ENCODE results near the gene ZER1.
"Not testable (repeated sequence)": the region's sequence is repeated elsewhere in the genome, so short reads cannot be mapped to it uniquely, and the experiment has no call there.

The ZER1 gene

GRCh38 chr9:128786681-128787601 is 15.2 kb upstream of the ZER1 start, which contains the start of gene TBC1D13:
TSS of gene TBC1D13 (plus strand) at chr9:128787253. CDS start at chr9:128787354, 101 bp downstream.
- DNase-seq = peak; percentile 94

- no peak for DNase-seq
Measured at GRCh38 chr9:128785427-128785826, 13.7 kb upstream of the ZER1 start.

GRCh38 chr9:128782669-128783068 is 10.9 kb upstream of the ZER1 start:
- no peak for DNase-seq

GRCh38 chr9:128781187-128782070 is 9.7 kb upstream of the ZER1 start:
- DNase-seq = peak; percentile 62

GRCh38 chr9:128780093-128780492 is 8.4 kb upstream of the ZER1 start:
- DNase-seq = not testable (repeated sequence)

GRCh38 chr9:128774804-128775203 is 3.1 kb upstream of the ZER1 start:
- no peak for DNase-seq

GRCh38 chr9:128773049-128773448 is 1.3 kb upstream of the ZER1 start:
- no peak for DNase-seq

- DNase-seq = peak; percentile 46
Measured at GRCh38 chr9:128771094-128771721, 519 bp downstream of the ZER1 start.

GRCh38 chr9:128770286-128771030 is 1.3 kb downstream of the ZER1 start:
- no peak for DNase-seq

- DNase-seq = no peak
Measured at GRCh38 chr9:128768606-128769005, 3.1 kb downstream of the ZER1 start.

- no peak for DNase-seq
Measured at GRCh38 chr9:128765499-128765898, 6.2 kb downstream of the ZER1 start.

- no peak for DNase-seq
Measured at GRCh38 chr9:128764361-128764760, 7.4 kb downstream of the ZER1 start.

GRCh38 chr9:128762671-128763449 is 8.9 kb downstream of the ZER1 start:
- no peak for DNase-seq

- no peak for DNase-seq
Measured at GRCh38 chr9:128757602-128758001, 14.1 kb downstream of the ZER1 start.

- DNase-seq = no peak
Measured at GRCh38 chr9:128753627-128754026, 18.1 kb downstream of the ZER1 start.

- no peak for DNase-seq
Measured at GRCh38 chr9:128750926-128751595, 20.7 kb downstream of the ZER1 start.

GRCh38 chr9:128747241-128747640 is 24.5 kb downstream of the ZER1 start:
- DNase-seq = peak; percentile 33

- DNase-seq = no peak
Measured at GRCh38 chr9:128743421-128743820, 28.3 kb downstream of the ZER1 start.

- DNase-seq = no peak
Measured at GRCh38 chr9:128742401-128742800, 29.3 kb downstream of the ZER1 start.

GRCh38 chr9:128735373-128735772 is 36.4 kb downstream of the ZER1 start:
- no peak for DNase-seq

GRCh38 chr9:128733256-128733655 is 38.5 kb downstream of the ZER1 start:
- DNase-seq = peak; percentile 82

All from RPMI8226 (cell line).